Hippocampal formation (tissue), 2 donors: ENCODE results near the gene LPCAT2.

Source experiments
- DNase-seq, 2 donors: peaks; one replicate each; lab custom pipeline; 2025; lab: John Stamatoyannopoulos, UW

Gene LPCAT2, protein sequence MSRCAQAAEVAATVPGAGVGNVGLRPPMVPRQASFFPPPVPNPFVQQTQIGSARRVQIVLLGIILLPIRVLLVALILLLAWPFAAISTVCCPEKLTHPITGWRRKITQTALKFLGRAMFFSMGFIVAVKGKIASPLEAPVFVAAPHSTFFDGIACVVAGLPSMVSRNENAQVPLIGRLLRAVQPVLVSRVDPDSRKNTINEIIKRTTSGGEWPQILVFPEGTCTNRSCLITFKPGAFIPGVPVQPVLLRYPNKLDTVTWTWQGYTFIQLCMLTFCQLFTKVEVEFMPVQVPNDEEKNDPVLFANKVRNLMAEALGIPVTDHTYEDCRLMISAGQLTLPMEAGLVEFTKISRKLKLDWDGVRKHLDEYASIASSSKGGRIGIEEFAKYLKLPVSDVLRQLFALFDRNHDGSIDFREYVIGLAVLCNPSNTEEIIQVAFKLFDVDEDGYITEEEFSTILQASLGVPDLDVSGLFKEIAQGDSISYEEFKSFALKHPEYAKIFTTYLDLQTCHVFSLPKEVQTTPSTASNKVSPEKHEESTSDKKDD

DNA sequence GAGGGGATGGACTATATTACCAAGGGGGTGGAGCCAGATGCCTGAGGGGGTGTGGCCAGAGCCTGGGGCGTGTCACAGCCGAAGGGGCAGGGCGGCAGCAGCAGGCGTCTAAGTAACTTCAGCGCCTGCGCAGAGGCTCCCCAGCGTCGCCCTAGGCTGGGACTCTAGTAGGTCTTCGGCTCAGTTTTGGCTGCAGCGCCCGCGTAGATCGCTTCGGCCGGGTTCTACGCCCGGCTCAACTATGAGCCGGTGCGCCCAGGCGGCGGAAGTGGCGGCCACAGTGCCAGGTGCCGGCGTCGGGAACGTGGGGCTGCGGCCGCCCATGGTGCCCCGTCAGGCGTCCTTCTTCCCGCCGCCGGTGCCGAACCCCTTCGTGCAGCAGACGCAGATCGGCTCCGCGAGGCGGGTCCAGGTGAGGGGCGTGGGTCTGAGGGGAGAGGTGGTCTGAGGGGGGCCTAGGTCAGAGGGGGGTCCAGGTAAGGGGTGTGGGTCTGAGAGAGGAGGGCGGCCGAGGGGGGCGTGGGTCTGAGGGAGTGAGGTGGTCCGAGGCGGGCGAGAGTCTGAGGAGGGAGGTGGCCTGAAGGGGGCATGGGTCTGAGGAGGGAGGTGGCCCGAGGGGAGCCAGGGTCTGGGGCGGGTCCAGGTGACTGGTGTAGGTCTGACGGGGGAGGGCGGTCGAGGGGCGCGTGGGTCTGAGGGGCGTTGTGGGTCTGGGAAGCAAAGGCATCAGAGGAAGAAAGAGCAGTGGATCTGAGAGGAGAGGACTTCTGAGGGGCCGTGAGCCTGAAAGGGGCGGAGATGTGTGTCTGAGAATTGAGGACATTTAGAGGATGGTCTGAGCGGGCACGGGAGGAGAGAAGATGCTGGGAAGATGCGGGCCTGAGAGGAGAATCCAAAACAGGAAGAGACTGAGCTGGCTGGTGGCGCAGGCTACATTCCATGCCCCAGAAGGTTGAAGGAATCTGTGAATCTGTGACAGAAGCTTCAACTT, at the start of gene LPCAT2:
TSS of gene LPCAT2 (plus strand) at position 132 of the 991 bp plus-strand sequence. CDS start at position 242, 110 bp downstream.
- peak; percentile 53 to 77 for DNase-seq

DNA sequence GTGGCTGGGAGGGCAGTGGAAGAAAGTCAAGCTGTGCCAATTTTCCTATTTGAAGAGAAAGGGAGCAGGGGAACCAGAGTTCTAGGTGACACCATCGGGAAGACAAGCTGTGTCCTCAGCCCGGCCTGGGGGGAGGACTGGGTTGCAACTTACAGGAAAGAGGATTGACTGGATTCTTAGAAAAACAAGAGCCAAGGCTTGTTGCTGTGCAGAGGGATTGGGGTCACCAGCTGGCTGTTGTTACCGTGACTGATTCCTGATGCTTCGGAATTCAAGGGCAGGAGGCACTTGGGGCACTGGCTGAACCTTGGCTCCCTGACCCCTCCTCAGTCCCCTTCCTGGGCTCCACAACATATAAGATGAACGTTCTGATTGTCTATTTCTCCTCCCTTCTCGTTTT, 46.6 kb upstream of the LPCAT2 start:
- DNase-seq = no peak

DNA sequence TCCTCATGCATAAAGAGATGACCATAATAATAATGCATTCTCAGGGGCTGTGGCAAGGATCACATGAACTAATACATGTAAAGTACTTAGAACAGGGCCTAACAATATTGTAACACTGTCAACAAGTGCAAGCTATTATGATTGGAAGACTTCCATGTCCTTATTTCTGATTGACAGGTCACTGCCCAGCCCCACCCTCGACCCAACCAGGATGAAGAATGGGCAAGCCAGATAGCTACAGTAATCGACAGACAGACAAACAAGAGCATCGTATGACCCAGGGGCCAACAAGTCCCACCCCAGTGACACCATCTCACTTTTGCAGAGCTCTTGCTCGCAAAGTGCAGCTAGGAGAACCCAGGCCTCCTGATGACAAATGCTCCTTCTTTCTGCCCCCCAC, 44.5 kb upstream of the LPCAT2 start:
- DNase-seq = no peak

DNA sequence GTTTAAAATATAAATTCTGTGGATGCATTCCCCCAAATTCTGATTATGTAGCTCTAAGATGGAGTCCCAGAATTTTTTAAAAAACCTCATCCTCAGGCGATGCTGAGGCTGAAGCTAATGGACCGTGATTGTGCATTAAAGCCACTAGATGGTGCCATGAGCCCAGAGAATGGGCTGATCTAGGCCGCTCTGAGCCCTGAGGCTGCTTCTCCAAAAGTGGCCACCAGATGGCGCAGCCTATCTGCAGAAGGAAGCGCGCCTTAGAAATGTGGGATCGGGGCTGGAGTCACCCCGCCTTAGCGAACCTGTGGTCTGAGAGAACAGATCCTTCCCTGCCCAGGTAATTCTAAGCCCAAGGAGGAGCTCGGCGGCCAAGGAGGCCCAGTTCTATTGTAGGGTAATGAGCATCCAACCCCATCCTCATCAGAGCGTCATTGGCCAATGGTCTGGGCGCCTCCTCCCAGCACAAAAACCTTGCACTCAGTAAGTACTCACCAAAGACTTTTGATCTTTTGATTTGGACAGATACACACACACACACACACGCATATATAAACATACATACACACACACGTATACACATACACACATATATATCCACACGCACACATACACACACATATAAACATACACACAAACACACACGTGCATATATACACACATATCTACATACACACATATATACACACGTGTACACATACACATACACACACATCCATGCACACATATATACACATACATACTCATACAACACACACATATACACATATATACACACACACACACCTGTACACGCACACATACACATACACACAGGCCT, 43.6 kb upstream of the LPCAT2 start:
- DNase-seq = peak; percentile 74 to 80

DNA sequence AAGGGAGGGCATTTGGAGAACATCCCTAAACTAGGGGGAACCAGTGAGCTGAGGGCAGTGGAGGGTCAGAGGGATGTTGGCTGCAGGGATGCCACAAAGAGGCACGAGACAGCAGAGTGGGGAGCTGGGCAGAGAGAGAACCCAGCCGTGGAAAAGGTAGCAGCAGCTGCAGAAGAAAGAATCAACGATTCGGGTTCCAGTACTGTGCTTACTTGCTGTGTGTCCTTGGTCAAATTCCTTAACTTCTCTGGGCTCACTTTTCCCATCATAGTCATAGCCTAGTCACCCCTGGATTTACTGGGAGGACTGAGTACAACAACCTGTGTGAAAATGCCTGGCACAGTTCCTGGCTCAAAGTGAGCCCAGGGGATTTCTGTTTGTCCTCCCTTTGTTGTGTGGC, 42.7 kb upstream of the LPCAT2 start:
- no peak for DNase-seq

DNA sequence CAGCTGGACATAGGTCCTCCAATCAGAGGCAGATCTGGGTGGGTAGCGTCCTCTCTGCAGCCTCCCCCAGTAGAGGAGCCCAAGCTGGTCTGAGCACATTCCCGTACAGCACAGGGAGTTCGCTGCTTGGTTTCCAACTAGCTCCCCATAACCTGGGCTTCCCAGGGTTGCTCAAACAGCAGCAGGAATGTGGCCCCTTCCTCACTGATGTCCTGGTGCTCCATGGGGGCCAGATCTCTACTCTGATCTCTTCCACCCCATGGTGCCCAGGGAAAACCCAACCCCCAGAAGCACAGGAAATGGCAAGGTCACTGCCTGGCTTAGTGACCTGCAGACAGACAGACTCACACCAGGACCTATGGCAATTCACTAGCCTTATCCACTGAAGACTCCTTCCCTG, 41.0 kb upstream of the LPCAT2 start:
- no peak for DNase-seq

DNA sequence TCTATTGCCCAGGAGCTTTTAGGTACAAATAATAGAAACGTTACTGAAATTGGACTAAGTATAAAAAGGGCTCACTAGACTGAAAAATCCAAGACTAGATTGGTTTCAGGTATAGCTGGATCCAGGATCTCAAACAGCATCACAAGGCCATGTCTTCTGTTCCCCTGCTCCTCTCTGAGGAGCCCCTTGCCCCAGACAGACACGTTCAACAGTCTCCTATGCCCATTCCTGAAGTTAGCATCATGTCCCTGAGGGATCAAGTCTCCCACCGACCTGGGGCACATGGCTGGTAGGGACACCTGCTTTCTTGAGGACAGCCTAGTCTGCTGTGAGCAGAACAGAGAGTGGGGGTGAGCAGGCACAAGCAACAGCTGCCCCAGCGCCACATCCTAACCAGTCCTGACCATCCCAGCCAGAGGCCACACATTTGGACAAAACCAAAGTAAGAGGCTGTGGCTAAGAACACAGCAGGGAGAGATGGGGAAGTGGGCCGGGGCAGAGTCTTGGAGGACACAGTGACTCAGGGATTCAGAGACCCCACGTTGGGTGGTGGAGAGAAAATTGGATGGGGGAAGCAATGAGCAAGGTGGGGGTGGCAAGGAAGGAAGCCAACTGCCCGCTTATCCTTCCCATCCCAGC, 40.4 kb upstream of the LPCAT2 start:
- DNase-seq = no peak

DNA sequence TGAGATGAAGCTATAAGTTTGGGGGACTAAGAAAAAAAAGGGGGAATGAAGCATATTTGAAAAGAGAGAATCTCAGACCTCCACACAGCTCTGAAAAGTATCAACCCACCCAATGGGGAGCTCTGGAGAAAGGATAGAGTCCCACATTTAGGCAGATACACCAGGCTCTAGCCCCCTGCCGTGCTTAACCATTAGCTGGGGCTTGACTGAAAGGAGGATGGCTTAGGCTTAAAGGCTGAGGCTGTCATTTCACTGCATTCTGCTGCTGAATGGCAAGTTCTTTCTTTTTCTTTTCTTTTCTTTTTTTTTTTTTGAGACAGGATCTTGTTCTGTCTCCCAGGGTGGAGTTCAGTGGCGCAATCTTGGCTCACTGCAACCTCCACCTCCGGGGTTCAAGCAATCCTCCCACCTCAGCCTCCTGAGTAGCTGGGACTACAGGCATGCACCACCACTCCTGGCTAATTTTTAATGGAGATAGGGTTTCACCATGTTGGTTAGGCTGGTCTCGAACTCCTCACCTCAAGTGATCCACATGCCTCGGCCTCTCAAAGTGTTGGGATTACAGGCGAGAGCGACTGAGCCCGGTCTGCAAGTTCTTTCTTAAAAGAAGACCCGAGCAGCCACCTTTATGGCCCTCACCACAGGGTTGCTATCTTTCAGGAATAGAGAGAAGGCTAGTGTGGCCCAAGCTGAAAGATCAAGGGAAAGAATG, 38.9 kb upstream of the LPCAT2 start:
- no peak for DNase-seq

DNA sequence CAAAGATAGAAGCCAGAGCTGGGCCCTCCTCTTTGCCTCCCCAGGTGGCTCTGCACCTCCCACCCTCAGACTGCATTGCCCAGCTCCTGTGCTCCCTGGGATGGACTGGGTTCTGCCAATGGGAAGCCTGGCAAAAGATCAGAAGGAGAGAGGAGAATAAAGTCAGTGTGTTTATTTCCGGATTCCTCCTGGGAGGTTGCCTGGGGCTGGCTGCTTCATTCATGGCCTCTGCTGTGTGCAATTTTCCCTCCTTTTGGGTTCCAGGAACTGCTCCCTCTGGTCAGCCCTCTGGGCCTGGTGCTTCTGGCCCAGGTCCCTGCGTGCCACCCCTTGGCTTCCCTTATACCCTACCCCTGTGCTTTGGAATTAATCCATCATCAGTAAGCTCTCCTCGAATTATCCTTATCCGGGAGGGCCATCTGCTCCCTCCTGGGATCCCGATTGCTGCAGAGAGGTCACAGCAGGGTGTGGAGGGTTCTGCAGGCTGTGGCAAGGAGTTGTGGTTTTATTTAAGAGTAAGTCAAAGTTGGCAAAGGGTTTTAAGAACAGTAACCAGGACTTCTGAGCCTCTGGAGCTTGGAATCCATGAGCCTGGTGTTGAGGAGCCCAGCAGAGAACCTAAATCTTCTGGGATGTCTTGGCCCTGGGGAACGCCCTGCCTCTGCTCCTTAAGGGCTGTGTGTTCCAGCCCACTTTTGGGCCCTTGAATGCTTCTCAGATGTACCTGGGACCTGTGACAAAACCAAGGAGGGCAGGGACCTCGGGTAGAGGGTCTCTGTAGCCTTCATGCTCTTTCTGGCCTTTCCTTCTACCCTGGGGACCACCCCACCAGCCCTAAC, 38.1 kb upstream of the LPCAT2 start:
- DNase-seq = no peak

DNA sequence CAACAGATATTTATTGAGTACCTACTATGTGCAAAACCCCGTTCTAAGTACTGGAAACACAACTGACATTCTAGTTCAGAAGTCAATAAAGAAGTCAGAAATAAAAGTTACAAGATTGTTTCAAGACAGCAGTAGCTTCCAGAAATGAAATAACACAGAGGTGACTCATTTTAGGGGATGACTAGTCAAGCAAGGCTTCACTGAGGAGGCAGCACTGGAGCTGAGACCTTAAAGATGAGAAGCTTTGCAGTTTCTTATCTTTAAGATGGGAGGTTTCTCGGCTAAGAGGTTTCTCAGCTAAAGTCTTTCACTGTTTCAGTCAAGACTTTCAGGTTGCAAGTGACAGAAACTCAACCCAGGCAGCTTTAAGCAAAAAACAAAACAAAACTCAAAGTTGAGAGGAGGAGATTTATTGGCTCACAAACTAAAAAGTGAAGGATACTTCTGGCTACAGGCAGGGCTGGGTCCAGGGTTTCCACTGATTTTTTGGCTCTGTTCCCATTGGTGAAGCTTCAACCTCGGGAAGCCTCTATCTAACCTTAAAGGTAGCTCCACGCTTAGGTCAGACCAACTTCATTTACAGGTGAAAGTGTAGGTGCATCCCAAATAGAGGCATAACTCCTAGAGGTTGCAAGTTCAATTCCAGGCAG, 37.3 kb upstream of the LPCAT2 start:
- DNase-seq = no peak

DNA sequence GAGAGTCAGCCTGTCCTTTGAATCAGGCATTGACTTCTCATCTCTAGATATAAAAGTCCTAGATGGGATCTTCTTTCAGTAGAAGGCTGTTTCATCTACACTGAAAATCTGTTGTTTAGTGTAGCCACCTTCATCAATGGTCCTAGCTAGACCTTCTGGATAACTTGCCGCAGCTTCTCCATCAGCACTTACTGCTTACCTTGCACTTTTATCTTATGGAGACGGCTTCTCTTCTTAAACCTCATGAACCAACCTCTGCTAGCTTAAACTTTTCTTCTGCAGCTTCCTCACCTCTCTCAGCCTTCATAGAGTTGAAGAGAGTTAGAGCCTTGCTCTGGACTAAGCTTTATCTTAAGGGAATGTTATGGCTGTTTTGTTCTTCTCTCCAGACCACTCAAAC, 35.3 kb upstream of the LPCAT2 start:
- DNase-seq = no peak

DNA sequence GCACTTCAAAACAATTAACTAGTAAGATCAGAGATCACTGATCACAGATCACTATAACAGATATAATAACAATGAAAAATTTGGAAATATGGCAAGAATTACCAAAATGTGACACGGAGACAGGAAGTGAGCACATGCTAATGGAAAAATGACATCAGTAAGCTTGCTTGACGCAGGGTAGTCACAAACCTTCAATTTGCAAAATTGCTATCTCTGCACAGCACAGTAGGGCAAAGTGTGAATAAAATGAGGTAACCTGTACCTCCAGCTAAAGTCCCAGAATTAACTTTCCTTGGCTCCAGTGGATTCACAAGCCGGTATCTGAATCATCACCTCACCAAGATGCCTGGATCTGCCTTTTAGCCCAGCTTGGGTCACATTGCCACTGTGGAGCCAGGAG, 34.1 kb upstream of the LPCAT2 start:
- no peak for DNase-seq

DNA sequence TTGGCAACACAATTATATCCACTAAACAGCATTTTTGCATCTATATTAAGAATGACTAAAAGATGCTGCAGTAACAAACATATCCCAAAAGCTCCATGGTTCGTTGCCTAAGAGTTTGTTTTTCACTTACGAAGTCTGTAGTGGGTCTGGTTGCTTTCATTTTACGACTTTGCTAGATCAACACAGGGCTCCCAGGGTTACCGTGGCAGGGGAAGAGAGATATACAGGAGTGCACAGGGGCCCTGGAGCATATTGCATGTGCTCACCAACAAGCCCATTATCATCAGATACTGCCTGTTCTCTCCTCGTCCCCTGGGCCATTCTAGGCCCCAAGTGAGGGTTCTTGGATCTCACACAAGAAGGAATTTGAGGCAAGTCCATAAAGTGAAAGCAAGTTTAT, 33.0 kb upstream of the LPCAT2 start:
- no peak for DNase-seq

DNA sequence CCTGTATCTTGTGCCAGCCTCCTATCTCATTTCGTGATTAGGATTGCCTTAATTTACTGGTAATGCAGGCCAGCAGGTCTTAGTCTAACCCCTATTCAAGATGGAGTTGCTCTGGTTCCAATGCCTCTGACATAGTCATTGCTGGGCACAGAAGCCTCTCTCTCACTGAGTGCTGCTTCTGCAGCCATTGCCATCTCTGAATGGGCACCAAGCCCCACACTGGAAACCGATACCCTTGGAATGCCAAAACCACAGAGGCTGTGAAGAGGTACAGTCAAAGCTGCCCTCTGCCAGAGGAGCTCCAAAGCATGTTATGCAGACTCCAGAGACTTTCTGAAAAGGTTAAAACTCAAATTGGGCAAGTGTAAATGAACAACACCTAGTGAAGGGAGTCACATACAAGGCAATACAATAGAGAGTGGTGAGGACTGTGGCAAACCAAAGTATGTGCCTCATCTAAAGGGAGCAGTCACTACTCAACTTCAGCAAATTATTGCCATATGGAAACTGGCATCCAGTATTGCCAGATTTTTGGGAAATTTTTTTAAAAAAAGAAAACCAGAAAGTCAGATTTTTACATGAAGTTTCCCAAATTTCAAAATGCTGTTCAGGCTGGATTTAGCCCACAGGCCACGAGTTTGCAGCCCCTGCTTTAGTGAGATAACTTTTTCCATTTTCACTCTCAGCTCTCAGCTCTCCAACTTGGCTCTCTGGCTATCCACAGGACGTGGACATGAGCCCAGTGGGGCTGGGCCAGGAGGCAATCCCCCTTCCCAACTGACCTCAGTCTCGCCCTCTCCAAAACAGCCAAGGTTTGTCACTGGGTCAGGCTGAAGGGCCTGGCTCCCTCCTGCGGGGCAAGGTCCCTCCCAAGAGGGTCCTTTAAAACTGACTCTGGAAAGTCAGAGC, 32.0 kb upstream of the LPCAT2 start:
- DNase-seq = no peak

DNA sequence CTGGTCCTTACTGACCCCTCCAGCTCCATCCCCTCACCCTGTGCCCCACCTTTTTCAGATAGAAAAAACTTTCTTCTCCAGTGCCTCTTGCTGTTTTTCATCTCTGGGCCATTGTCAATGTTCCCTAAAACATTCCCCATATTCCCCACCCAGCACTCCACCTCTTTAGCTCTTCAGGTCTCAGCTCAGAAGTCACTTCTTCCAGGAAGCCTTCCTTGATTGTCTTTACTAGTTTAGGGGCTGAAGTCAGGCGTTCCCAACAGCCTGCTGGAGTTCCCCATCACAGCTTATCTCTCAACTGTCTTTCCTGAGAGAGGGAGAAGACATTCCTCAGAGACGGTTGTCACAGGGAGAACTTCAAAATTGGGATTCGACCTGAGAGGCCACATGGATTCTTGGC, 31.1 kb upstream of the LPCAT2 start:
- DNase-seq = no peak

DNA sequence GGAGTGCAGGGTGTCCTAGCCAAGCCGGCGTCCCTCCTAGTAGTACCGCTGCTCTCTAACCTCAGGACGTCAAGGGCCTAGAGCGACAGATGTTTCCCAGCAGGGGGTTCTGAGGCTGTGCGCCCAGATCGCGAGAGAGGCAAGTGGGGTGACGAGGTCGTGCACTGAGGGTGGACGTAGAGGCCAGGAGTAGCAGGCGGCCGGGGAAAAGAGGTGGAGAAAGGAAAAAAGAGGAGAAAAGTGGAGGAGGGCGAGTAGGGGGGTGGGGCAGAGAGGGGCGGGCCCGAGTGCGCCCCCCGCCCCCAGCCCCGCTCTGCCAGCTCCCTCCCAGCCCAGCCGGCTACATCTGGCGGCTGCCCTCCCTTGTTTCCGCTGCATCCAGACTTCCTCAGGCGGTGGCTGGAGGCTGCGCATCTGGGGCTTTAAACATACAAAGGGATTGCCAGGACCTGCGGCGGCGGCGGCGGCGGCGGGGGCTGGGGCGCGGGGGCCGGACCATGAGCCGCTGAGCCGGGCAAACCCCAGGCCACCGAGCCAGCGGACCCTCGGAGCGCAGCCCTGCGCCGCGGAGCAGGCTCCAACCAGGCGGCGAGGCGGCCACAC, 29.9 kb upstream of the LPCAT2 start, which contains the start of gene MMP2:
TSS of gene MMP2 (plus strand) at position 372 of the 603 bp plus-strand sequence. CDS start 282 bp downstream, outside the sequence.
- DNase-seq = no peak

DNA sequence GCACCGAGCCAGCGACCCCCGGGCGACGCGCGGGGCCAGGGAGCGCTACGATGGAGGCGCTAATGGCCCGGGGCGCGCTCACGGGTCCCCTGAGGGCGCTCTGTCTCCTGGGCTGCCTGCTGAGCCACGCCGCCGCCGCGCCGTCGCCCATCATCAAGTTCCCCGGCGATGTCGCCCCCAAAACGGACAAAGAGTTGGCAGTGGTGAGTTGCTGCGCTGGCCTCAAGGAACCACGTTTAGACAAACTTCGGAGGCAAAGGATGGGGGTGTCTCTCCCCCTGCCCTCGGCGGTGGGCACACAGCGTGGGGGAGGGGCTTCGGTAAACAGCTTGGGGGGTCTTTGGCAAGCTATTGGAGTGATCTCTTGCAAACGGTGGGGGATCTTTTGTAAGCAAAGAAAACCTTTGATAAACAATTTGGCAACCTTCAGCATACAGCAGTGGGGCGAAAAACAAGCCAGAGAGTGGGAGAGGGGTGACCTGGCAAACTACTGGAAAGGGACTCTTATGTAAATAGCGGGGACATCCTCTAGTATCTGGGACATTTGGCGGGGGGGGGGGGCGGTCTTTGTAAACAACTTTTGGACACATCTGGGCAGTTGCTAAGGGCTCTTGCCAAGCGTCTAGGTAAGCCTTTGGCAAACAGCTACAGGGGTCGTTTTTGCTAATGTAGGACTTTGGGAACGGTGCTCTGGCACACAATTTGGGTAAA, 29.3 kb upstream of the LPCAT2 start:
- no peak for DNase-seq
